Activated B cell treated with CpG ODN at 0.5 μM for 24 hours (primary cell): ENCODE results near the gene RASL11B. TPM values are rescaled to one million over a fixed set of nuclear protein-coding genes. Genes with fewer than 3 reads are reported as not detected.

Experiments
- ATAC-seq: fragments of 200-7000 bp; cut with Tn5 transposase; one replicate; pipeline ENCODE4 v1.10.0; 2021; ENCODE audit warnings: low read depth, mild to moderate bottlenecking, moderate library complexity
- CTCF ChIA-PET: fragments of 350-600 bp; sonication (Branson Sonifier 250); formaldehyde crosslinking; loops from one replicate; lab custom pipeline; 2021; ENCODE audit warnings: antibody characterized with exemption; lab: Charles Lee
- POLR2A ChIA-PET: fragments of 350-600 bp; sonication (Branson Sonifier 250); formaldehyde crosslinking; loops from one replicate; lab custom pipeline; 2021; ENCODE audit warnings: antibody characterized with exemption; lab: Charles Lee
- DNase-seq: peaks from one replicate; pipeline ENCODE4 v3.0.0; 2022
- H3K27ac Mint-ChIP-seq: one replicate; pipeline ENCODE4 v1.8.0; 2020; ENCODE audit warnings: mixed read lengths
- H3K27me3 Mint-ChIP-seq: one replicate; pipeline ENCODE4 v1.8.0; 2021; ENCODE audit warnings: mixed read lengths
- H3K36me3 Mint-ChIP-seq: one replicate; pipeline ENCODE4 v1.8.0; 2021; ENCODE audit warnings: low read depth, mixed read lengths
- H3K4me1 Mint-ChIP-seq: one replicate; pipeline ENCODE4 v1.8.0; 2021; ENCODE audit warnings: mixed read lengths
- H3K4me3 Mint-ChIP-seq: one replicate; pipeline ENCODE4 v1.8.0; 2020; ENCODE audit warnings: mild to moderate bottlenecking, mixed read lengths
- H3K9me3 Mint-ChIP-seq: one replicate; pipeline ENCODE4 v1.8.0; 2020; ENCODE audit warnings: mixed read lengths
- intact Hi-C: fragments of 100-400 bp; cut with micrococcal nuclease; formaldehyde crosslinking; loops from one replicate; pipeline ENCODE4 v1.15.1; 2024
- total RNA-seq: library from RNA; stranded (reverse); gene quantifications from 2 replicates; pipeline ENCODE4 v1.2.3, GENCODE V29; 2022
- TF ChIP-seq, protein P1 (sequence below): fragments of 200-600 bp; IDR thresholded peaks from one replicate; pipeline ENCODE4 v1.8.0; 2022; ENCODE audit warnings: antibody characterized with exemption, mild to moderate bottlenecking

RASL11B gene
- total RNA-seq, 1 donor from 2014 or later, result not detected

DNA sequence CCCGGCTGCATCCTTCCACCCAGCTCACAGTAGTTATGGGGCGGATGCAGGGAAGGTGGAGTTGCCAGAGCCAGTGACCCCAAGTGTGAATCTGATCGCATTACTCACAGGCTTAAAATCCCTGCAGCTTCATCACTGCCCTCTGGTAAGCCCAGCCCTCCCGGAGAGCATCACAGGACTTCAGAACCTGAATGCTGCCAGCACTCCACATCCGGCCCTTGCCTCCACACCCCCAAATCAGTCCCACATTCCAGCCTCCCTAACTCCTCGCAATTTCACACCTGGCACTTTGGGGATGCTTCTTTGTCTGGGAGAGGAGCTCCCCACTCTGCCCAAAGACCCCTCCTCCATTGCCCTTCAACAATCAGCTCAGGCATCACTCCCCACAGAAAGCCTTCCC, 15.6 kb downstream of the RASL11B start:
- H3K27me3 Mint-ChIP-seq, result no peaks in the 10 kb centered on the region
- ChIA-PET POLR2A (no interaction called here), CTCF (no interaction called here)
- H3K9me3 Mint-ChIP-seq, result no peaks in the 10 kb centered on the region
- H3K4me1 Mint-ChIP-seq, result no peaks in the 10 kb centered on the region
- no peak for ATAC-seq
- H3K4me3 Mint-ChIP-seq, result no peak overlapping the region
- intact Hi-C loops, result no loop called here
- no peak overlapping the region for H3K27ac Mint-ChIP-seq
- no peak for DNase-seq
- peaks cover 27% of the 10 kb centered on the region for H3K36me3 Mint-ChIP-seq
- TF ChIP-seq, protein P1, sequence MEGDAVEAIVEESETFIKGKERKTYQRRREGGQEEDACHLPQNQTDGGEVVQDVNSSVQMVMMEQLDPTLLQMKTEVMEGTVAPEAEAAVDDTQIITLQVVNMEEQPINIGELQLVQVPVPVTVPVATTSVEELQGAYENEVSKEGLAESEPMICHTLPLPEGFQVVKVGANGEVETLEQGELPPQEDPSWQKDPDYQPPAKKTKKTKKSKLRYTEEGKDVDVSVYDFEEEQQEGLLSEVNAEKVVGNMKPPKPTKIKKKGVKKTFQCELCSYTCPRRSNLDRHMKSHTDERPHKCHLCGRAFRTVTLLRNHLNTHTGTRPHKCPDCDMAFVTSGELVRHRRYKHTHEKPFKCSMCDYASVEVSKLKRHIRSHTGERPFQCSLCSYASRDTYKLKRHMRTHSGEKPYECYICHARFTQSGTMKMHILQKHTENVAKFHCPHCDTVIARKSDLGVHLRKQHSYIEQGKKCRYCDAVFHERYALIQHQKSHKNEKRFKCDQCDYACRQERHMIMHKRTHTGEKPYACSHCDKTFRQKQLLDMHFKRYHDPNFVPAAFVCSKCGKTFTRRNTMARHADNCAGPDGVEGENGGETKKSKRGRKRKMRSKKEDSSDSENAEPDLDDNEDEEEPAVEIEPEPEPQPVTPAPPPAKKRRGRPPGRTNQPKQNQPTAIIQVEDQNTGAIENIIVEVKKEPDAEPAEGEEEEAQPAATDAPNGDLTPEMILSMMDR, result no peak

DNA sequence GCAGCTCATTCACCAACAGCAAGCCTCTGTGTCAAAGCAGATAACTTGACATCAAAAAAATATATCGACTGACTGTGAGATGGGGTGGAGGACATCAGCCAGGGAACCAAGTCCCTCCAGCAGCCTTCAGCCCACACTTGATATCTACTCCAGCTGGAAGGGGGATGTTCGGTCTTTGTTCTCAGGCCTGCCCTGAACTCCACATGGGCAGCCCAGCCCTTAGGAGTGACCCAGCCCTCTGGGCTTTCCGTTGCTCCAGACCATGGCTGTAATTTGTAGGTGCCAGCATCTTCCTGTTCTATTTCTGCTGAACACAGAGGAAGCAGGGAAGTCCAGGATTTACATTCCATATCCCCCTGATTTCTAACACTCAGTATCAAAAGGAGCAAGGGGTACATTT, 17.4 kb downstream of the RASL11B start:
- ATAC-seq, result no peak
- H3K4me3 Mint-ChIP-seq, result no peak overlapping the region

GRCh38 chr4:52880994-52881393, 18.9 kb downstream of the RASL11B start:
- H3K36me3 Mint-ChIP-seq, result peaks cover 22% of the 10 kb centered on the region
- H3K4me3 Mint-ChIP-seq, result no peak overlapping the region
- H3K27me3 Mint-ChIP-seq, result no peaks in the 10 kb centered on the region
- ChIA-PET POLR2A (no interaction called here), CTCF (no interaction called here)
- H3K27ac Mint-ChIP-seq, result no peak overlapping the region
- no peaks in the 10 kb centered on the region for H3K9me3 Mint-ChIP-seq
- no peak for DNase-seq
- intact Hi-C loops, result no loop called here
- TF ChIP-seq, protein P1, result no peak
- H3K4me1 Mint-ChIP-seq, result no peaks in the 10 kb centered on the region
- ATAC-seq, result no peak

More for the DNA sequence above, 17.4 kb downstream of the RASL11B start:
- Mint-ChIP-seq H3K27me3 (no peaks in the 10 kb centered on the region), H3K4me1 (no peaks in the 10 kb centered on the region), H3K27ac (no peak overlapping the region), H3K9me3 (no peaks in the 10 kb centered on the region), H3K36me3 (peaks cover 18% of the 10 kb centered on the region)
- no peak for DNase-seq
- TF ChIP-seq, protein P1, result no peak
- ChIA-PET CTCF (no interaction called here), POLR2A (no interaction called here)
- intact Hi-C loops, result no loop called here

DNA sequence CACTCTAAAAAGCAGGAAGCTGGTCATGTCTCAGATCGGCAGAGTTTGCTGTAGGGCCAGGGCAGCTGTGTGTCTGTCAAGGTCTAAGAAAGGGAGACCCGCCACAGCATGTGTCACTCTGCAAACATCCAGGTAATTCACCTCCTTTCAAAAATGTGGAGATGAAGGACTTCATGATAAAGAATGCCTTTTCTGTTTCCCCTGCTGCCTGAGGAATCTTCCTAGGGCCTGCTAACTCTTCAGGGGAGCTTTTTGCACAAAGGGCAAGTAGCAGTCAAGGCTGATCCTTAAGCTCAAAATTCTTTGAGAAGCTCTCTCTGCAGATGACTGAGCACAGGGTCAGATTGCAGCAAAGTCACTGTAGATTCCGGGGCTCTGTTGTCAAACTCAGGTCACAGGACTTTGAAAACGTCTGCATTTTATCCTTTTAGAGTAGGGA, 21.1 kb downstream of the RASL11B start:
- ChIA-PET CTCF (no interaction called here), POLR2A (no interaction called here)
- no peaks in the 10 kb centered on the region for H3K9me3 Mint-ChIP-seq
- H3K4me3 Mint-ChIP-seq, result no peak overlapping the region
- no peaks in the 10 kb centered on the region for H3K4me1 Mint-ChIP-seq
- no peak overlapping the region for H3K27ac Mint-ChIP-seq
- H3K27me3 Mint-ChIP-seq, result no peaks in the 10 kb centered on the region
- ATAC-seq, result no peak
- no peak for DNase-seq
- TF ChIP-seq, protein P1, result no peak
- peaks cover 38% of the 10 kb centered on the region for H3K36me3 Mint-ChIP-seq
- intact Hi-C loops, result no loop called here

DNA sequence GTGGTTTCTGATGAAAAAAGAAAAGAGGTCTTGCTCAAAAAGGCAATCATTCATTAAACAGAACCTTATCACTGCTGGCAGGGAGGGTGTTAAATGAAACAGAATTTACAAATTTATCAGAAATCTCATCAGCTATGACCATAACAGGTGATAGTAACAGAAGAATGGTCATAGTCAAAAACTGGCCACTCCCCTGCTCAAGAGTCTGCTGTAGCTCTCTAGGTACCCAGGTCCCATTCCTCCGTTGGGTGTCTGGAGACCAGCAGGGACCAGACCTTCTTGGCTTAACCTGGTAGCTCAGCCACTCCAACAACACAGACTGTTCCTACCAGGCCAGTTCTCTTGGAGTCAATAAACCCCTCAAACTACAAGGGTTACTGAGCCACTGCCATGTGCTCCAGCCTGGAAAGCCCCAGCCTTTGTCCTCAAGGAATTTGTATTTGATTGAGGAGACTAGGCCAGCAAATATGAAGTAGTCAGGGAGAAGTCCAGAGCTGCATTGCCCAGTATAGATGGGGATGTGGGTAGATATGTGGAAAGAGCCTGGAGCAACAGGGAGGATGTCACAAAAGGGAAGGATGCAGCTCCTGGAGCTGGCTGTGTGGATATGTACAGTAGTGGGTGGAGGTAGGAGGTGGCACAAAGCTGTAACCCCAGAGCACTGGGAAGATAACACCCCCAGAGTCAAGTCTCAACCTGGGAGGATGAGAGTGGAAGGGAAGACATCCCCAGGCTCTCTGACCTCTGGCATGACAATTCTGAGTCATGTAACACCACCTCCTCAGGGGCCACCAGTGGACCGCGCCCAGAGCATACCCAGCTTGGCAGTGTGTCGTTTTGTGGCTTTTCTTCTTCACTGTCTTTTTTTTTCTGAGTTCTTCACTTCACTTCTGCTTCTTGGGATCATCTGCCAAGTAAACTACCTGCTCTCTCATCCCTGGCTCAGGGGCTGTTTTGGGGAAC, 21.9 kb downstream of the RASL11B start:
- DNase-seq (no peak), ATAC-seq (no peak)
- H3K4me3 Mint-ChIP-seq, result no peak overlapping the region
- no peak overlapping the region for H3K27ac Mint-ChIP-seq
- H3K9me3 Mint-ChIP-seq, result no peaks in the 10 kb centered on the region
- peaks cover 44% of the 10 kb centered on the region for H3K36me3 Mint-ChIP-seq
- H3K27me3 Mint-ChIP-seq, result no peaks in the 10 kb centered on the region
- CTCF ChIA-PET, result no interaction called here
- TF ChIP-seq, protein P1, result no peak
- no peaks in the 10 kb centered on the region for H3K4me1 Mint-ChIP-seq
- intact Hi-C loops, result no loop called here
- POLR2A ChIA-PET, result no interaction called here
